ENCODE data around the gene JADE2. TPM values are rescaled to one million over a fixed set of nuclear protein-coding genes. Genes with fewer than 3 reads are reported as not detected.
"Not testable (repeated sequence)": the region's sequence is repeated elsewhere in the genome, so short reads cannot be mapped to it uniquely, and the experiment has no call there.

The JADE2 gene
- total RNA-seq, 4 donors from 2014 or later, result 35.5 to 68.1 (median 59.0) TPM

DNA sequence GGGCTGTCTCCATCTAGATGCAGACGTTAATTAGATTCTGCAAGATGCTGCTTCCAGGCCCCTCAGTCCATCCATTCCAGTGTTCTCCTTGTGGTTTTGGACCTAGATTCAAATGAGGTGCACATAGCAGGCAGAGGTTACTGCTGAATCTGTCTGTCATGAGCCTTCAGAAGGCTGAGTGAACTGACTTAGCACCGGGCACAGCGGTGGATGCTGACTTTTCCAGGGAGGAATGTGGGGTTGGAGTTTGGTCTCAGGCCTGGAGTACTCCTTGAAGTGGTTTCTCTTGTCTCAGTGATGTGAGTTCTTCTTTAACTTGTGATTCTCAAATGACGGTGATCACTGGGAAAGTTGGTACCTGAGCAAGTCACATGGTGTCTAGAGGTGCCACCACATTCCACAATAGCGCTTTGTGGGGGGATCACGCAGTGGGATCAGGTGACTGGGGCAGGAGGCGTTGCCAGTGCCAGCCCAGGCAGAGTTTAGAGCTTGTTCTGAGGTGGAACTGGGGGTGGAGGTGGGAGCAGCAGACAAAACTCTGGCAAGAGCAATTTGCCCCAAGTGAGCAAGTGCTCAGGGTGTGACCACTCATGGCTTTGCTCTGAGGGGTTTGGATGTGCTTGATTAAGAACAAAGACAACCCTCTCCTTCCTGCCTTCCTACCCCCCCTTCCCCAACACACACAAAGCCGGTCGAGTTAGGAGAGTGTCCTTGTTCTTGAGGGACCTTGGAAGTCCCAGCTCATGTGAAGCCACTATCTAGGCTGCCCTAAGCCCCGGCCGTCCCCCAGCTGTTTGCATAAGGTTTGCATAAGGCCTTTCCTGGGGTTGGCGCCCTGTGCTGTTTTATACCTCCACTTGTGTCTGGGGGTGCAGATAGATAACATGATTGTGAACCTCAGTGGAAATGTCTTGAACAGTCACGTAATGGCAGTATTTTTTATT, 25.1 kb downstream of the JADE2 start:
- no peak for TF ChIP-seq POLR2A (IDR thresholded peaks at IDR 0.05)
- TF ChIP-seq, protein P1, sequence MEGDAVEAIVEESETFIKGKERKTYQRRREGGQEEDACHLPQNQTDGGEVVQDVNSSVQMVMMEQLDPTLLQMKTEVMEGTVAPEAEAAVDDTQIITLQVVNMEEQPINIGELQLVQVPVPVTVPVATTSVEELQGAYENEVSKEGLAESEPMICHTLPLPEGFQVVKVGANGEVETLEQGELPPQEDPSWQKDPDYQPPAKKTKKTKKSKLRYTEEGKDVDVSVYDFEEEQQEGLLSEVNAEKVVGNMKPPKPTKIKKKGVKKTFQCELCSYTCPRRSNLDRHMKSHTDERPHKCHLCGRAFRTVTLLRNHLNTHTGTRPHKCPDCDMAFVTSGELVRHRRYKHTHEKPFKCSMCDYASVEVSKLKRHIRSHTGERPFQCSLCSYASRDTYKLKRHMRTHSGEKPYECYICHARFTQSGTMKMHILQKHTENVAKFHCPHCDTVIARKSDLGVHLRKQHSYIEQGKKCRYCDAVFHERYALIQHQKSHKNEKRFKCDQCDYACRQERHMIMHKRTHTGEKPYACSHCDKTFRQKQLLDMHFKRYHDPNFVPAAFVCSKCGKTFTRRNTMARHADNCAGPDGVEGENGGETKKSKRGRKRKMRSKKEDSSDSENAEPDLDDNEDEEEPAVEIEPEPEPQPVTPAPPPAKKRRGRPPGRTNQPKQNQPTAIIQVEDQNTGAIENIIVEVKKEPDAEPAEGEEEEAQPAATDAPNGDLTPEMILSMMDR (IDR thresholded peaks at IDR 0.05), result no peak
- DNase-seq (ENCODE audit: low spot score in 2 of 2), result no peak
- intact Hi-C loops (cut with DNase I; ENCODE audit: low total_unique reads), result no loop called here
- WGBS, 2 donors, result 79 to 86% methylated on average over 13 of the region's 13 CpGs
- H3K4me3 ChIP-seq (ENCODE audit: low read depth, poor library complexity, severe bottlenecking), result no peak overlapping the region

DNA sequence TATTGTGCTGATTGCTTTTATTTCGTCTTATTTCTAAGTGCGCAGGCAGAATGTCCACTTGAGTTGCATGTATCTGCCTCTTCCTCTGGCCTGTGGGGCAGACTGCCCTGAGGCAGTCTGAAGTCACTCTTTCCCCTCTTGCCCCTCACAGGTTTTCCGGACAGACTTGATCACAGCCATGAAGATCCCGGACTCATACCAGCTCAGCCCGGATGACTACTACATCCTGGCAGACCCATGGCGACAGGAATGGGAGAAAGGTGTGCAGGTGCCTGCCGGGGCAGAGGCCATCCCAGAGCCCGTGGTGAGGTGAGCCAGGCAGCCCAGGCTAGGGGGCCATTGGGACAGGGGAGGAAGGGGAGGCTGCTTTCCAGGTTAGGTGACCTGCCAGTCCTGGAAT, 26.4 kb downstream of the JADE2 start:
- WGBS, 2 donors, result 94 to 98% methylated on average over 8 of the region's 8 CpGs
- no peak for DNase-seq (ENCODE audit: low spot score in 2 of 2)
- TF ChIP-seq, protein P1 (IDR thresholded peaks at IDR 0.05), result no peak
- no peak for TF ChIP-seq POLR2A (IDR thresholded peaks at IDR 0.05)
- no peak overlapping the region for H3K4me3 ChIP-seq (ENCODE audit: low read depth, poor library complexity, severe bottlenecking)
- intact Hi-C loops (cut with DNase I; ENCODE audit: low total_unique reads), result no loop called here

- no peak for DNase-seq (ENCODE audit: low spot score in 2 of 2)
- WGBS, 2 donors, result 83 to 86% methylated on average over 3 of the region's 3 CpGs
Observed at GRCh38 chr5:134552301-134552700, 26.8 kb downstream of the JADE2 start.

GRCh38 chr5:134552716-134553115, 27.2 kb downstream of the JADE2 start:
- intact Hi-C loops (cut with DNase I; ENCODE audit: low total_unique reads); H3K4me3 ChIP-seq (ENCODE audit: low read depth, poor library complexity, severe bottlenecking); DNase-seq (ENCODE audit: low spot score in 2 of 2): not testable (repeated sequence)
- 92 to 94% methylated on average over 7 of the region's 7 CpGs for WGBS, 2 donors

More at GRCh38 chr5:134552301-134552700, 26.8 kb downstream of the JADE2 start:
- intact Hi-C loops (cut with DNase I; ENCODE audit: low total_unique reads), result no loop called here
- no peak for TF ChIP-seq POLR2A (IDR thresholded peaks at IDR 0.05)
- TF ChIP-seq, protein P1 (IDR thresholded peaks at IDR 0.05), result no peak
- no peak overlapping the region for H3K4me3 ChIP-seq (ENCODE audit: low read depth, poor library complexity, severe bottlenecking)

DNA sequence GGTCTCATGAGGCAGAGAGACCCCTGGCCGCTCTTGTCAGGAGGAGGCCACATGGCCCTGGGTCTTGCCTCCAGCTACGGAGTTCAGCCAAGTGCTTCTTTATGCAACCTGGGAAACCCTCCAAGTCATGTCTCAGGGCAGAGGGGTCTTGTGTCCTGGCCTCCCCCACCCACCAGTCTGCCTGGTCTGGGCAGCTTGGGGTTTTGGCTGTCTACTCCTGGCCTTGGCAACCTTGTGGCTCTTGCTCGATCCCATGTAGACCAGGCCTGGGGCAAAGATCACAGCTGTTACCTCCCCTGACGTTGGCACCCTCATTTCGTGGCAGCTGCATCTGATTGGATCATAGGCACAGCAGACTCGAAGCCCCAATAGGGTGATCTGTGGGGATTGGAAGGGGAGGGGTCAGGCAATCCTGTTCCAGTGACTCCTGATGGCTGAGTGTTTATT, 28.4 kb downstream of the JADE2 start:
- WGBS, 2 donors, result 46 to 70% methylated on average over 6 of the region's 6 CpGs
- no peak for DNase-seq (ENCODE audit: low spot score in 2 of 2)
- TF ChIP-seq, protein P1 (IDR thresholded peaks at IDR 0.05), result no peak
- TF ChIP-seq POLR2A (IDR thresholded peaks at IDR 0.05), result no peak
- H3K4me3 ChIP-seq (ENCODE audit: low read depth, poor library complexity, severe bottlenecking), result no peak overlapping the region
- intact Hi-C loops (cut with DNase I; ENCODE audit: low total_unique reads), result no loop called here

GRCh38 chr5:134554319-134555222, 29.1 kb downstream of the JADE2 start:
- no peak for TF ChIP-seq POLR2A (IDR thresholded peaks at IDR 0.05)
- TF ChIP-seq, protein P1 (IDR thresholded peaks at IDR 0.05), result no peak
- intact Hi-C loops (cut with DNase I; ENCODE audit: low total_unique reads), result no loop called here
- H3K4me3 ChIP-seq (ENCODE audit: low read depth, poor library complexity, severe bottlenecking), result no peak overlapping the region
- DNase-seq (ENCODE audit: low spot score in 2 of 2), result no peak
- 27 to 32% methylated on average over 15 of the region's 15 CpGs for WGBS, 2 donors
